NT2/D1 (cell line): ENCODE results near the gene QKI.

Experiments
- SUZ12 ChIP-seq: IDR thresholded peaks from 2 replicates; pipeline ENCODE4 v1.6.1; 2011; ENCODE audit not compliant: insufficient read length, insufficient read depth; ENCODE audit errors: extremely low read depth
- YY1 ChIP-seq: IDR thresholded peaks from 2 replicates; pipeline ENCODE4 v1.6.1; 2011; ENCODE audit not compliant: insufficient read length, insufficient read depth
- ZNF274 ChIP-seq: IDR thresholded peaks from 2 replicates; pipeline ENCODE4 v1.6.1; 2011; ENCODE audit warnings: mild to moderate bottlenecking, low read depth, low read length

DNA sequence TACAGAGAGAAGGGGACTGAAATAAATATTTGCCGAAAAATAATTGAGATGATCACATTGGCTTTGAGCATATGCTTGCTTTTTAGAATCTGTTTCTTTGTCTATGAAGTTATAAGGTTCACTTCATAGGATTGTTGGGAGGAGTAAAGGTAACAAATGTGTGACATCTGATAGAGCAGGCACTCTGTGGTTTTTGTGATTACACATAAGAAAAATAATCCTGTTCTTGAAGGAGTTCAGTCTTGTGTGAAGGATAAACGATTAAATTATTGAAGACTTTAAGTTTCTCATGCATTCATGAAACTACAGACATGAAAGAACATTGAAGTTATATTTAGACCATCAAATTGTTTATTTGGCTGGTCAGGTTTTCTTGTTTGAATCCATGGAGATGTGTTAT lies 45.0 kb downstream of the QKI start:
- no peak for TF ChIP-seq ZNF274
- no peak for TF ChIP-seq YY1
- TF ChIP-seq SUZ12, result no peak
